Measurements from ENCODE around the gene ARSG.

ARSG gene

DNA sequence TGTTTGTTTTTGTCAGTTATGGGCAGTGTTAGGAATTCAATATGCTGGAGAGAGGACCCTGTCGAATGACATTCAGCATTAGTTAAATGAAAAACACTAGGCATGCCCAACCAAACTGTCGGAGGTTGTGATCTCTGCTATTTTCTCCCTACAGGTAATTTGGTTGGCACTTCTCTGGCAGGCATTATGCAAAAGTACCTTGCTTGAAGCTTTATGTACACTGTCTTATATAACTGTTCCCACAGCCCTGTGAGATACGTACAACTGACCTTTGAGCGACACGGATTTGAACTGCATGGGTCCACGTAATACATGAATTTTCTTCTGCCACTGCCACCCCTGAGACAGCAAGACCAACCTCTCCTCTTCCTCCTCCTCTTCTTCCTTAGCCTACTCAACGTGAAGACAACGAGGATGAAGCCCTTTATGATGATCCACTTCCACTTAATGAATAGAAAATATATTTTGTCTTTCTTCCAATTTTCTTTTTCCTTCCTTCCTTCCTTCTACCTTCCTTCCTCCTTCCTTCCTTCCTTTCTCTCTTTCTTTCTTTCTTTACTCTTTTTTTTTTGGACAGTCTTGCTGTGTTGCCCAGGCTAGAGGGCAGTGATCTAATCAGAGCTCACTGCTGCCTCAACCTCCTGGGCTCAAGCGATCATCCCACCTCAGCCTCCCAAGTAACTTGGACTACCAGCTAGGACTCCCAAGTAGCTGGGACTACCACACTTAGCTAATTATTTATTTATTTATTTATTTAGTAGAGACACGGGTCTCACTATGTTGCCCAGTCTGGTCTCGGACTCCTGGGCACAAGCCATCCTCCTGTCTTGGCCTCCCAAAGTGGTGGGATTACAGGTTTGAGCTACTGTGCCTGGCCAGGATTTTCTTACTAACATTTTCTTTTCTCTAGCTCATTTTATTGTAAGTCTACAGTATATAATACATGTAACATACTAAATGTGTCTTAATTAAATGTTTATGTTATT lies 88.7 kb downstream of the ARSG start:
- DNase-seq, result no peak

DNA sequence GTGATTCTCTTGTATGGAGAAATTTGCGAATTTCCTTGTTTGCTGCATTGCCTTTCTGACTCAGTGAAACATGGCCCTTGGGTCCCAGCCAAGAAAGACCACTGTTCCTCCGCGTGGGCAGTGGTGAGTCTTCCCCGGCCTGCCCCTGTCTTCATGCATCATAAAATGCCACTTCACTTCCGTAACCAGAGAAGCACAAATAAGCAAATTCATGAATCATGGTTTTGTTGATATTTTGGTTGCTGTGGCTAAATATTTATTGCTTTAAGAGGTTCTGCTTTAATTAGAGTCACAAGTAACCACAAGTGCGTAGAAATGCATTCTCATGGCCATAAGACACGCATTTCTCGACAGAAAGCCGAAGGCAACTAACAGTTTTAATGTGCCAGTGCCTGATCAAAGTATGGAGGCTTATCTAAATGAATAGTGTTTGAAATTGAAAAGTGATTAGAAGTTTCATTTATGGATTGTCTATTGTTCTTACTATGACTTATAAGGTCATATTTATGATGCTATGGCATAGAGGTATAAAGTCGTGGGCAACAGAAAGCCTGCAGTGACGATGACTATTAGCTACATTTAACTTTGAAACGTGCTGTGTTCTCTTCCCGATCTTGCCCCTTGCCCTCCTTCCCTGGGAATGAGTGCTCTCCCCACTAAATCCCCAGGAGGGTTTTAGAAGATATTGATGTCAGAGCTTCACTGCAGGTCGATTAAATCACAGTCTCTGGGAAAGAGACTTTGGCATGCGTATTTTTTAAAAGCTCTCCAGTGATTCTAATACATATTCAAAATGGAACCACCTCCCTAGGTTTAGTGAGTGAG lies 90.0 kb downstream of the ARSG start:
- DNase-seq, result peak; percentile 25 to 48

DNA sequence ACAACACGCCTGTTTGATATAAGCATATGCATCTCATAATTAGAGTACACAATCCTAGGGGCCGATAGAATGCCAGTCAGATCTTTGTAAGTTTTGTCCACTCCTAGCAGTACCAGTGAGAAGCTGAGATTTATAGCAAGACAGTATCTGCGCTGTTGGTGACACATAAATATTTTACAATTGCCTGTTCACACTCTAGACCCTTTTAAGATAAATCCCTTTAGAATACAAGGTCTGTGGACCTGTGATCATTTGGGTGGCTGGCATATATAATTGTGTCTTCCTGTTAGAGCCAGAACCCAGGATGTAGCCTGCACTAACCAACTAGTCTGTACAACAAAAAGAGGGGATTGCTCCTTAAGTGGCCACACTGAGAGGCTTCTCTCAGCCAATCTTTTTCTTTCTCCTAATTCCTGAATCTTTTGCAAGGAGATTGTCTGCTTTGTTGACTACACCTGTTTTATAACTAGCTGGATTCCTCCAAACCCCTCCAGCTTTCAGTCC lies 91.3 kb downstream of the ARSG start:
- DNase-seq, result no peak

DNA sequence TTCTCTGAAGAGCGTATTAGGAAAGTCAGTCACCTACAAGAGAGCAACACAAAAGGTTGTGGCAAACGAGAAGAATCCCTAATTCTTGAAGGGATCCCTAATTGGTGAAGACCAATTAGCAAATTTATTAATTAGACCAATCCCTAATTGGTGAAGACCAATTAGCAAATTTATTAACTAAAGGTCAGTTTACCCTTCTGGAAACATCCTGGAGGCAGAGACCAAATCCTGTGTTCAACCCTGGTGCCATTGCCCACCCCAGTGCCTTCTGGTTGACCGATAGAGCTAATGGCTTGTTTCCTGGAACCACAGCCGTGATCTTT lies 91.8 kb downstream of the ARSG start:
- no peak for DNase-seq

DNA sequence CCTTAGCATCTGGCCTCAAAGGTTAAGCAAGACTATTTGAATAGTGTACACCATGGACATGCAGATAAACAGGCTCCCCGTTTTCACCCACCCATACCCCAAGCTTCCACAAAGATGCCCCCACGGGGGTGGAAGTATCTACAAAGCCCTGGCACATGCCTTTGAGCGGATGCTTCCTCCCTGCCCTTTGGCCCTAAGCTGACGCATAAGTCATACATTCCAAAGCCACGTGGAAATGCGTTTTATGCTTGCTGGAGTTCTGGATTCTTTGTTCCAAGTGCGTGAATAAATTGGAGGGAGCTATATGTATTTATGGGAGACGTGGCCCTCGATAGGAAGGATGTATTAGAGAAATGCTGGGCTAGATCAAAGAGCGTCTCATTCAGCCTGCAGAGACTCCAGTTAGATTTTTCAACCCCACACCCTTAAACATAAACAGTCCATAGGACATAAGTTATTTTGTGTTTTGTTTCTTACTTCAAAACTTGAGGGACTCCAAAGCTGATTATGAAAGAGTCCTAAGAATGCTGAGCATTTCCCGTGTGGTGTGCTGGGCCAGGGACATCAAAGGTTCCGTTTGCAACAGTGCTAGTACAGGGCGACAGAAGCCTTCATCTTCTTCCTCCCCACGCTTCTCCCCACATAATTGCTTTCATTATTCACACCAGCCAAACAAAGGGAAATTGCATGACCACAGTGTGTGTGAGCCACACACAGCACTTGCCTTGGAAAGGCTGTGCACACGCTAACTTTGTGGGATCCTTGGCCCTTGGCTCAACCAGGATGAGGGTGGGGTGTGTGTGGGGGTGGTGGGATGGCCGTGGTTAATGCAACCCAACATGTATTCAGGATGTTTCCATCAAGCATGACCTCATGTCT lies 92.4 kb downstream of the ARSG start:
- DNase-seq, result peak in 1 of 2 experiments; percentile 31

DNA sequence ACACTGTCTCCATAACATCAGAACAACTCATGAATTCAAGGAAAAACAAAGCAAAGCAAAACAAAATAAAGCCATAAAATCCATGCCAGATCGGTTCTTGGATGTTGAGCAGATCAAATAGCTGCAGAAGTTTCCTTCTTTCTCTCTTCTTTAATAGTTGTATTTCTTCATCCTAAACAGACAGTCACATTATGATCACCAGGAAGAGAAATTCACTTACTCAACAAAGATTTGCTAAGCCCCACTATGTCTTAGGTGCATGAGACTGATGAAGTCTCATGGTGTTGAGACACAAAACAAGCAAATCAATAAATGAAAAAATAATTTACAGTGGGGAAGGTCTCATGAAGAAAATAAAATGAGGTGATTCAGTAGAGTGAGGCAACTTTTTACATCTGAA lies 93.2 kb downstream of the ARSG start:
- no peak for DNase-seq

DNA sequence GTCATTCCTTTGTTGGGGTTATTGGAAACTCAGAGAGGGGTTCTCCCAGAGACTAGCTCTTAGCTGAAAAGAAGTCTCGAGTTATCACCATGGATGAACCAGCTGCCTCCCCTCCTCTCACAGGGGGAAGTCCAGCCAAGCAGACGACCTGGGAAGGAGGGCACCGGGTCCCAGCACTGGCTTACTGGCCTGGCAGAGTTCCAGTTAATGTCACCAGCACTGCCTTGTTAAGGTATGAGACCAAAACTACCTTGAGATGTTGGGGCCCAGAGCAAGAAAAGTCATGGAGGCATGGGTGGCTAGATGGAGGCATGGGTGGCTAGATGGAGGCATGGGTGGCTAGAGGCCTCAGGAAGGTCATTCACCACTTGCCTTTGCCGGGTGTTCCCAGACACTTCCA lies 93.6 kb downstream of the ARSG start:
- no peak for DNase-seq

DNA sequence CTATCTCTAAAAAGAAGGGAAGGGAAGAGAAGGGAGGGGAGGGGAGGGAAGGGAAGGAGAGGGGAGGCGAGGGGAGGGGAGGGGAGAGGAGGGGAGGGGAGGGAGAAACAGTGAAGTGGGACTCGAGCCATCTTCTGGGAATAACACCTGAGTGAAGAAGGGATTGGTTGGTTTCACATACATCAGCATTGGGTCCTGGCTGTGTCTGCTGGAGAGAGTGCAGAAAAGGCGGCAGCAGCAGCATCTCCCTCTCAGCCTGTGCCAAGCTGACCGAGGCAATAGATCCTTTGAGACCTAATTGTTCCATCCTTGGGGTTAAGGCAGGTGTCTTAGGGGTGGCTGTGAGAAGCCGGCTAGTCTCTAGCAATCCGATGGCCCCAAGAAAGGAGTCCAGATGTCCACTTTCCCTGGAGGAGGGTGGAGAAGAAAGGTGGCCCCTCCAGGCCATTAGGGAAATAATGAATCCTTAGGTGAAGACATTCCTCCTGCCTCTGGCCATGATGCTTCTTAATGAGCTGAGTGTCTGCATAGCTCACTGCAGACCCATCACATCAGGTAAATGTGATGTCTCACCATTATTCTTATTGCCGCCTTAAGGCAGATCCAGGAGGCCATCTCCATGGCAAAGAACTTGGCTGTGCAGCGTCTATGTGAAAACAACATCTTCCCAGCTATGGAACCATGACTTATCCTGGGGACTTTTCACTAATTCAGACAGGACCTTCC lies 94.4 kb downstream of the ARSG start:
- no peak for DNase-seq

DNA sequence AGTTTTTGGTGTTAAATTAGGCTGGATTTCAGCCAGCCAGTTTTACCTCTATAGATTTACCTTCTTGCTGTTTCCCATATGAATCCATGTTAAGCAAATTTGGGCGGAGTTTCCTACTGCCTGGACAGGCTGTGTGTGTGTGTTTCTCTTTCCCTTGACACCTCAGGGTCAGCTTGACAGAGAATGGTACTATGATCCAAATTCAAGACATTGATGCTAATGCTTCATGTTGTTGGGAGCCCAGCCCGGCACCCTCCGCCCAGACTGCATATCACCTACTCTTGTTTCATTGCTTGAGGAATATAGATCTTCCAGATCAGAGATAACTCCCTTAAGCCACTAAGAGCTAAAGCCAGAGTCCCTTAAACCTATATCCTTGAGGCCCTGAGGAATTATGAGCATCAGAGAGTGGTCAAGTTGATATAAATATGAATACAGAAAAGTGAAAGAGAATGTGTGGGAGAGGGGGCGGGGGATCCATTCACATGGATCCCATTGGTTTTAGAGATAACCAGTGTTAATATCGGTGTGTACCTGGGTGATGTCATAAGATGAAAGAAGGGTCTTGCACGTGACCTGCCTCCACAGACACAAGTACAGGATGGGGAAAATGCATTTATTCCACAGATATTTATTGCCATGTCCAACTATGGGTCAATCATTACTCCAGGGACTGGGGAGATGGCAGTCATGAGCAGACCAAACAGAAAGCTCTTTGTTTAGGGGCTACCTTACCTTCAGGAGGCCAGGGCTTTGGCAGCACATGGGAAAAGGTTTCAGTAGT lies 96.3 kb downstream of the ARSG start:
- no peak for DNase-seq

DNA sequence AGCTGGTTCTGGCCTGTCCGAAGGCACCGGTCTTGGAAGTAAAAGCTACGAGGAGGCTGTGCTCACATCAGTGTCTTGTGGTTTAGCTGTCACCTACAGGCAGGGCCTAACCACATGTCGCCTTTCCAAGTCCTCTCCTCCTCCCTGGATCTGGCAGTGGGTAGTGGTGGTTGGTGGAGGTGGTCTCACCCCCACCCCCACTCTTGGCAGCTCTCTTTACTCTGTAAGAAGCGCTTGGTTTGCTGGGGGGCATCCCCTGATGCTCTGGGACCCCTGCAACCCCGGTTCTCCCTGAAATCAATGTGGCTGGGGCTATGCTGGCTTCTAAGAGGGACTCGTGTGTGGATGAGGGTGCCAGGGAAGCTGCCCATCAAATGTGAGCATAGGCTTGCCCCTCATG lies 97.7 kb downstream of the ARSG start:
- no peak for DNase-seq

DNA sequence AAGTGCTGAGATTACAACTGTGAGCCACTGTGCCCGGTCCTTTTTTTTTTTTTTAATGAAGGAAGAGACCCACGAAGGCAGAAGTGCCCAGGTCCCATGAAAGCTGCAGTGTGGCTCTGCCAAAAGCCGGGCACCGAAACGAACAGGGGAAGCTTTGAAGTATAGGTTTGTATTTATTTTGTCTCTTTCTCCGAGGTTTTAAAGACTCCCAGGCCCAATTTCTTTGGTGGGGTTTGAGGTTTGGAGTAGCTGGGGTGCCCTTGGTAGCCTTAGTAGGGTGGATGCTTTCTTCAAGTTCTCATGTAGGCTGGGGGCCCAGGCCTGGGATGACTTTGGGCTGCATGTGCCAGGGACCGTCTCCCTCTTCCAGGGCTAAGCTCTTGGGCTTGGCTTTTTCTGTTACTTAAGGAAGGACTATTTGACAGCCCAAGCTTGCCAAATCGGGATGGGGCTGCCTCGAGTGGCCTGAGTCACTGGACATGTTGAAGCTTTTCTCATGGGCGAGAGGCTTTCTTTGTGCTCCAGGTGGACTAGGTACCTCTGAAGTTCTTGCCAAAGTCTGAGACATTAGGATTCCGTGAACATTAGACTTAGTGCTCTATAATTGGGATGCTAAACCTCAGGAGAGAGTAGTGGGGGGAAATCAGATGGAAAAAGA lies 99.7 kb downstream of the ARSG start:
- DNase-seq, result no peak

DNA sequence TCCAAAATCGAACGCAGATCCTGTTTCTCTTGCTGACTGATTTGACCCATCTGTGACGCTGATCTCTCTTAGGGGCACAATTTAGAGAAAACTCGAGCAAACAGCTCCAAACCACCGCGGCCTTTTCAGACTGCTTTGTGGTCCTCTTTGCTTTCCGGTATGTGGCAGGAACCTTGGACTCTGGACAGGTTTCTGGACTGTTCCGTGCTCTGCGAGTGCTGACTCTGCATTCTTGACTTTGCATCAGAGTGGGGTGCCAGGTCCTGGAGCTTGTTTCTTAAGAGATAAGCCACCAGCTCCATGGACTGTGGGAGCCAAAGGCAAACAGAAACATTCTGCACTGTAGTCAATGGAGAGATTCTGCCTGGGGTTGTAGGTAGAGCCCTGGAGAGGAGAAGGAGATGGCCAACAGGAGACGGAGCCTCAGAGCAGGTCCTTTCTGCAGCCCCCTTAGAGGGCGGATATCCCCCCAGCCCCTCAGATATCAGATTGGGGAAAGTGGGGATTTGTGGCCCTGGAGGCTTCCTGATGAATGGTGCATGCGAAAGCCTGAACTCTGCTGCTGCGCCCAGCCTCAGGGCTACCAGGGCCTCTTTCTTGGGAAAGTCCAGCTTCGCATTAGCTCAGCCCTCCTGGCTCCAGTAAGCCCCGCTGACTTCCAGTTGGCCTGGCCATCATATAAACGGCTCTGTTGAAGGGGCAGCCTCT lies 100.4 kb downstream of the ARSG start:
- no peak for DNase-seq

DNA sequence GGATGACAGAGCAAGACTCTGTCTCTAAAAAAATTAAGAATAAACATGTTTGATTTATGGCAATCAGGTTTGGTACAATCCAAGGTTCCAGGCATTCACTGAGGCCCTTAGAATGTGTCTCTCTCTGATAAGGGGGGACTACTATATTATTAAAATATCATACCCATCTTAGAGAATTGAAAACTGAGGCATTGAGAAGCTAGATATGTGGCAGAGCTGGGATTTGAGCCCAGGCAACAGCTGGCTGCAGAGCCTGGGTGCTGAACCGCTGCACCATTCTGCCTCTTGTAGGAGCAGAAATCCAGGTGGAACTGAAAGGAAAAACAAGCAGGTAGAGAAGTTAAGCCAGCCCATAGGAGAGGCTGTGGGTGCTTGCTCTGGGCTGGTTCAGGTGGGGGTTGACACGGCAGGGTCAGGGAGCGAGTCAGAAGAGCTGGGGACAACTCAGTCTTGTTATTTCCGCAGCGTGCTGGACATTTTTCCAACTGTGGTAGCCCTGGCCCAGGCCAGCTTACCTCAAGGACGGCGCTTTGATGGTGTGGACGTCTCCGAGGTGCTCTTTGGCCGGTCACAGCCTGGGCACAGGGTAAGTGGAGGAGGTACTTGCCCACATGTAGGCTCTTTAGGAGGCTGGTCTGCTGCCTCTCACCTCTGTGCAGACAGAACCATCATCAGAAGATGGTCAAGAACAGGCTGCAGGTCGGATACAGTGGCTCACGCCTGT lies 103.5 kb downstream of the ARSG start:
- no peak for DNase-seq

DNA sequence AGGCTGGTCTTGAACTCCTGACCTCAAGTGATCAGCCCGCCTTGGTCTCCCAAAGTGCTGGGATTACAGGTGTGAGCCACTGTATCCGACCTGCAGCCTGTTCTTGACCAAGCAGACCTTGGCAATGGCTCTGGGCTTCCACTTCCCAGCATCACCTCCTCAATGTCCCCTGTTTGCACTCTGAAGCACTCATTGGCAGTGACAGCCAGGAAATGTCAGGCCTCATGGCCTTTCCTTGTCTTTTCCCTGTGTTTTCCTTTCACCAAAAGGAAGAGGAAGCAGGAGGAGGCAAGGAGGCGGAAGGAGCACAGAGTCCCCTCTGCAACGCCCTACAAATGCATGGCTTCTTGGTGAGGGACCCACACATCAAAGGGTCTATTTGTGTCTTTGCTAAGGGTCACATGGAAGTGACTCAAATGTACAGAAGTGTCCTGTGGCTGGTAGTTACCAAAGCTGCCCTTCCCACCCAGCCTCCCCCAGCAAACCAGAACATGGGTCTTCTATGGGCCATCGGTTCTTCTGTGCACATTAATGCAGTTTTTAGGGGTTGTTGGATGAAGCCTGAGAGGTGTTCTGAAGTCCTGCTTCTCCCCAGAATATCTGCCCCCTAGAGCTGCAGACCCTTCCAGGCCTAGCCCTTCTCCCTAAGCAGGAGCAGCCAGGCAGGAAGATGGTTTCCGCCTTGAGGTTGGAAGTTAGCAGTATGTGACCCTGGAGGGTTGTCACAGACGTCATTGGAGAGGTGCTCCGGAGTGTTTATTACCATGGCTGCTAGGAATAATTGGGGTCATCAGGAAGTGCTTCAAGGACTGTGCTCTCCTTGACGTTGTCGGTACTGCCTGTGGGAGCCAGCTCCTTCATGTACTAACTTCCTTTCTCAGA lies 105.2 kb downstream of the ARSG start:
- no peak for DNase-seq

DNA sequence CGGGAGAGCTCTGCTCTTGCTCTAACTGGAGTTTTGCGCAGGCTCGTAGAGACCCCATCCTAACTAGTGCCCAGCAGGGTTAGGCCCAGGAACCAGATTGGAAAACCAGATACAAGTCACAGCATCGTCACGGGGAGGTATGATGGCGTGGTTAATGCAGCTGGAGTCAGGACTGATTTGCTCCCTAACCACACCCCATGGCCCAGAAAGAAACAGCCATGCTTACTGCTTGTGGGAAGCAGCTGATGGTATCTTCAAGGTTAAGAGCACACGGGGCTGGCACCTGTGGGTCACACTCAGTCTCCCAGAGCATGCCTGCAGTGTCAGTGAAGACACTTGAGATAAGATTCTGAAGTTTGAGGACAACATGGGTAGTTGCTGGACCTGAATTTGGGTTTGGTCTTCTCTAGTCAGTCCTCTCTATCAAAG lies 105.8 kb downstream of the ARSG start:
- no peak for DNase-seq

DNA sequence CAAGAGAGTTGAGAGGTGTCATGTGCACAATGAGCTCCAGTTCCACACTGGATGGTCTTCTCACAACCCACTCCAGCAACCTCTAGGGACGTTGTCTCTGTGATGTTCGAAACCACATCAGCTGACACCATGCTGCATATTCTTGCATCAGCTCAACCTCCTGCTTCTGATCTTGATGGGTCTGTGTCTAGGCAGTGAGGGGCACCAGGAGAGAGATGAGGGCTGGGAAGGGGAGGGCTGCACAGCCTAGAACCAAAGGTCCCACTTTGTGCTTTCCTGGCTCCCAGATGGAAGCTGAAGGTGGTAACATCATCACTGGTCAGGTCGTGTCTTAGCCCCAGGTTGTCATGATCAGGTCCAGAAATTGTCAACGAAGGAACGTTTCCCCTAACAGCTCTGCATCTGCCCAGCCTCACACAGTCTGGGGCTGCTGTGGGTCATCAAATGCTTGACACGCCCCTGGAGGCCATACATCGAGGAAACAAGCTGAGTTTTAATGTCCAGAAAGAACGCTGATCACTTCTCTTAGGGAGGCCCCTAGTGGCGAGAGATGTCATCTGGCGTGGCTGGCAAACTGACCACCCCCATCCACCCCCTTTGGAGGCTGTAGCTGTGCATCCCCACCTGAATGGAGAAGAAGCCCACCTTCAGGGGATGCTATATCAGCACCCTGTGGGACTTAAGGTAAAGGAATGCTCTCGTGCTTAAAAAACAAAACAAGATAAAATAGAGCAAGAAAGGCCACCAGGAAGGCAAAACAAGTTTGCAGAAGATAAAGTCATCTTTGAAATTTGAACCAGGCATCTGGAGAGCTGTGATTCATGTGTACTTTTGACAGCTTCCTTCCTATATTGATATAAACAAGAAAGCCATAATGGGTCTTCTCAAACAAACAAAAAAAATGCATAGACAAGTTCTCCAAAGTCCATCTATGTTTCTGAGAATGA lies 107.7 kb downstream of the ARSG start:
- peak; percentile 34 to 43 for DNase-seq
